A673 (cell line): ENCODE data around the gene SUPT6H. TPM values are rescaled to one million over a fixed set of nuclear protein-coding genes. Genes with fewer than 3 reads are reported as not detected.

Experiments
- BruUV-seq: library from RNA; stranded (reverse); fragments of 400-500 nt; replicated peaks from 2 replicates; lab custom pipeline; 2021; lab: Mats Ljungman, UMichigan
- CTCF ChIA-PET: fragments of 300-600 bp; sonication (Branson Sonifier 250); formaldehyde crosslinking; loops from one replicate; lab custom pipeline; 2022; ENCODE audit warnings: antibody characterized with exemption; lab: Charles Lee
- POLR2A ChIA-PET: fragments of 300-600 bp; sonication (Branson Sonifier 250); formaldehyde crosslinking; loops from one replicate; lab custom pipeline; 2022; ENCODE audit warnings: antibody characterized with exemption; ENCODE audit not compliant: low non-redundant PET; lab: Charles Lee
- DNase-seq: peaks from one replicate; pipeline ENCODE4 v3.0.0-alpha.2; 2015; ENCODE audit warnings: low spot score
- H3K27ac ChIP-seq: fragments of 200-600 bp; sonication (generic); 2 replicates; pipeline ENCODE4 v1.5.1; 2016; ENCODE audit warnings: mixed run types, low read depth, mild to moderate bottlenecking, mixed read lengths, antibody characterized with exemption, low read length; ENCODE audit not compliant: poor library complexity, severe bottlenecking
- H3K27me3 ChIP-seq: fragments of 200-600 bp; sonication (generic); replicated peaks from 2 replicates; pipeline ENCODE4 v1.6.1; 2017; ENCODE audit warnings: mixed run types, low read depth, mild to moderate bottlenecking, mixed read lengths, antibody characterized with exemption, low read length; ENCODE audit not compliant: insufficient read depth, poor library complexity
- H3K36me3 ChIP-seq: fragments of 200-600 bp; sonication (generic); 2 replicates; pipeline ENCODE4 v1.6.1; 2016; ENCODE audit warnings: mixed run types, mild to moderate bottlenecking, mixed read lengths, antibody characterized with exemption, low read length; ENCODE audit not compliant: insufficient read depth, poor library complexity, severe bottlenecking
- H3K4me1 ChIP-seq: fragments of 200-600 bp; sonication (generic); 2 replicates; pipeline ENCODE4 v1.6.1; 2017; ENCODE audit warnings: mixed run types, mild to moderate bottlenecking, mixed read lengths, antibody characterized with exemption, low read length; ENCODE audit not compliant: insufficient read depth, poor library complexity, severe bottlenecking
- H3K4me3 ChIP-seq: fragments of 200-600 bp; sonication (generic); 2 replicates; pipeline ENCODE4 v1.5.1; 2016; ENCODE audit warnings: low read depth, mixed run types, mild to moderate bottlenecking, mixed read lengths, low read length; ENCODE audit not compliant: poor library complexity, severe bottlenecking
- H3K9me3 ChIP-seq: fragments of 200-600 bp; sonication (generic); 2 replicates; pipeline ENCODE4 v1.6.1; 2016; ENCODE audit warnings: mixed run types, low read depth, mild to moderate bottlenecking, mixed read lengths, antibody characterized with exemption, low read length; ENCODE audit not compliant: poor library complexity, severe bottlenecking
- CTCF ChIP-seq: fragments of 300-800, 200-600 bp; sonication (generic); conservative IDR thresholded peaks from 2 replicates; pipeline ENCODE4 v1.5.1; 2017; ENCODE audit warnings: low read depth, mild to moderate bottlenecking, antibody characterized with exemption, low read length, moderate library complexity, mixed read lengths
- EZH2 ChIP-seq: fragments of 200-600 bp; sonication (generic); IDR thresholded peaks from 2 replicates; pipeline ENCODE4 v1.6.1; 2017; ENCODE audit warnings: borderline replicate concordance, low read depth, mild to moderate bottlenecking, mixed read lengths, antibody characterized with exemption, low read length; ENCODE audit not compliant: poor library complexity, severe bottlenecking
- intact Hi-C: fragments of 100-400 bp; cut with micrococcal nuclease; formaldehyde crosslinking; loops from one replicate; pipeline ENCODE4 v1.10.0; 2022; ENCODE audit not compliant: unreplicated experiment
- total RNA-seq: library from RNA; stranded (reverse); gene quantifications from 2 replicates; pipeline ENCODE4 v1.2.3, GENCODE V29; 2021

The SUPT6H gene
- total RNA-seq, 1 experiment from 2014 or later = 105 TPM

- H3K36me3 ChIP-seq = peaks cover 91% of the 10 kb centered on the region
- no peak for TF ChIP-seq CTCF
- TF ChIP-seq EZH2 = no peak
- ChIA-PET POLR2A (no interaction called here), CTCF (no interaction called here)
- no peaks in the 10 kb centered on the region for H3K9me3 ChIP-seq
- H3K27me3 ChIP-seq = no peaks in the 10 kb centered on the region
- no peak overlapping the region for H3K27ac ChIP-seq
- DNase-seq = no peak
- no peaks in the 10 kb centered on the region for H3K4me1 ChIP-seq
- intact Hi-C loops = loop anchor here (5.0 kb wide), 1 partner anchor 45 kb away; the partner anchor contains the start of gene ALDOC
- no TSS peak for BruUV-seq
- no peak overlapping the region for H3K4me3 ChIP-seq
Measured at GRCh38 chr17:28622186-28622585, 39.8 kb upstream of the SUPT6H start.

GRCh38 chr17:28623696-28624095 lies 38.3 kb upstream of the SUPT6H start:
- no TSS peak for BruUV-seq
- POLR2A ChIA-PET = interaction anchor here (0.6 kb wide), 1 partner anchor 27 kb away, joined by 3 read pairs; no protein-coding TSS in a partner anchor
- CTCF ChIA-PET = interaction anchor here (0.6 kb wide), 1 partner anchor 32 kb away, joined by 3 read pairs; no protein-coding TSS in a partner anchor

DNA sequence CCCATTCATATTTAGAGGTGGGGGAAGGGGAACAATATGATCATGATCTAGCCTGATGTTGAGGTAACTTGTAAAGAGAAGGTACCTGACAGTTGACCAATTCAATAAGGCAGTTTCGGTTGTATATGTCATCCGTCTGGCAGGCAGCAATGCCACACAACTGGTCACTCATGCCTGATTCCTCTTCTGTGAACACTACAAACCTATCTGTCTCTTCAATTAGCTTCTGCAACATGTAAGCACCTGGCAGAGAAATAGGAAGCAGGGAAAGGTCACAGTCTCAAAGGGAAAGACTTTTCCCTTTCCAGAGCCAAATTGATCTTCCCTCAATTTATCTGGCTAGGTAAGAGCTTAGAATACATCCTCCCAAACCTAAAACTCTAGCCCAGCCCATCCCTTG lies 37.9 kb upstream of the SUPT6H start:
- H3K4me1 ChIP-seq = no peaks in the 10 kb centered on the region
- no peak for DNase-seq
- H3K27me3 ChIP-seq = no peaks in the 10 kb centered on the region
- no TSS peak for BruUV-seq
- H3K36me3 ChIP-seq = peaks cover 80% of the 10 kb centered on the region
- TF ChIP-seq CTCF = no peak
- no peak for TF ChIP-seq EZH2
- CTCF ChIA-PET = interaction anchor here (0.5 to 0.6 kb wide), 2 partner anchors 27 to 33 kb away, joined by 3 to 4 read pairs; no protein-coding TSS in a partner anchor
- H3K9me3 ChIP-seq = no peaks in the 10 kb centered on the region
- no peak overlapping the region for H3K4me3 ChIP-seq
- intact Hi-C loops = loop anchor here (5.0 kb wide), 1 partner anchor 47 kb away; the partner anchor contains the start of gene ALDOC
- H3K27ac ChIP-seq = no peak overlapping the region
- POLR2A ChIA-PET = interaction anchor here (0.6 kb wide), 1 partner anchor 28 kb away, joined by 3 read pairs; no protein-coding TSS in a partner anchor

More at GRCh38 chr17:28623696-28624095, 38.3 kb upstream of the SUPT6H start:
- Histone ChIP-seq H3K36me3 (peaks cover 85% of the 10 kb centered on the region), H3K9me3 (no peaks in the 10 kb centered on the region), H3K4me3 (no peak overlapping the region), H3K27ac (no peak overlapping the region), H3K27me3 (no peaks in the 10 kb centered on the region), H3K4me1 (no peaks in the 10 kb centered on the region)
- TF ChIP-seq CTCF = no peak
- no peak for TF ChIP-seq EZH2
- intact Hi-C loops = loop anchor here (5.0 kb wide), 1 partner anchor 46 kb away; the partner anchor contains the start of gene ALDOC
- no peak for DNase-seq
